Measurements from ENCODE around the gene NSUN2.

NSUN2 gene

GRCh38 chr5:6642655-6643054 lies 9.8 kb upstream of the NSUN2 start:
- DNase-seq, result no peak

GRCh38 chr5:6638236-6638635 lies 5.4 kb upstream of the NSUN2 start:
- no peak for DNase-seq

GRCh38 chr5:6637590-6637989 lies 4.7 kb upstream of the NSUN2 start:
- DNase-seq, result no peak

GRCh38 chr5:6637022-6637421 lies 4.2 kb upstream of the NSUN2 start:
- no peak for DNase-seq

- DNase-seq, result no peak
Measured at GRCh38 chr5:6636293-6636692, 3.4 kb upstream of the NSUN2 start.

GRCh38 chr5:6634788-6635430 lies 2.1 kb upstream of the NSUN2 start:
- no peak for DNase-seq

GRCh38 chr5:6634306-6634705 lies 1.5 kb upstream of the NSUN2 start:
- peak; percentile 67 for DNase-seq

GRCh38 chr5:6633469-6634245 lies 813 bp upstream of the NSUN2 start:
- DNase-seq, result no peak

- DNase-seq, result no peak
Measured at GRCh38 chr5:6632324-6632887, 438 bp downstream of the NSUN2 start.

GRCh38 chr5:6631441-6631840 lies 1.4 kb downstream of the NSUN2 start:
- DNase-seq, result peak; percentile 30

GRCh38 chr5:6626508-6626907 lies 6.3 kb downstream of the NSUN2 start:
- DNase-seq, result no peak

GRCh38 chr5:6623941-6624340 lies 8.9 kb downstream of the NSUN2 start:
- DNase-seq, result no peak

GRCh38 chr5:6623228-6623627 lies 9.6 kb downstream of the NSUN2 start:
- no peak for DNase-seq

- no peak for DNase-seq
Measured at GRCh38 chr5:6616632-6617031, 16.2 kb downstream of the NSUN2 start.

GRCh38 chr5:6615034-6615815 lies 17.6 kb downstream of the NSUN2 start:
- DNase-seq, result no peak

- DNase-seq, result no peak
Measured at GRCh38 chr5:6611334-6612256, 21.2 kb downstream of the NSUN2 start.

GRCh38 chr5:6608016-6608415 lies 24.8 kb downstream of the NSUN2 start:
- no peak for DNase-seq

GRCh38 chr5:6607559-6607936 lies 25.3 kb downstream of the NSUN2 start:
- no peak for DNase-seq

GRCh38 chr5:6606884-6607558 lies 25.8 kb downstream of the NSUN2 start:
- DNase-seq, result peak; percentile 99

GRCh38 chr5:6604946-6605345 lies 27.9 kb downstream of the NSUN2 start:
- DNase-seq, result no peak

GRCh38 chr5:6604341-6604740 lies 28.5 kb downstream of the NSUN2 start:
- DNase-seq, result no peak

GRCh38 chr5:6603643-6604042 lies 29.2 kb downstream of the NSUN2 start:
- no peak for DNase-seq
